A673 (cell line): ENCODE results near the gene STYXL2. TPM values are rescaled to one million over a fixed set of nuclear protein-coding genes. Genes with fewer than 3 reads are reported as not detected.

Experiments used
- BruUV-seq: library from RNA; stranded (reverse); fragments of 400-500 nt; replicated peaks from 2 replicates; lab custom pipeline; 2021; lab: Mats Ljungman, UMichigan
- CTCF ChIA-PET: fragments of 300-600 bp; sonication (Branson Sonifier 250); formaldehyde crosslinking; loops from one replicate; lab custom pipeline; 2022; ENCODE audit warnings: antibody characterized with exemption; lab: Charles Lee
- POLR2A ChIA-PET: fragments of 300-600 bp; sonication (Branson Sonifier 250); formaldehyde crosslinking; loops from one replicate; lab custom pipeline; 2022; ENCODE audit warnings: antibody characterized with exemption; ENCODE audit not compliant: low non-redundant PET; lab: Charles Lee
- DNase-seq: peaks from one replicate; pipeline ENCODE4 v3.0.0-alpha.2; 2015; ENCODE audit warnings: low spot score
- H3K27ac ChIP-seq: fragments of 200-600 bp; sonication (generic); 2 replicates; pipeline ENCODE4 v1.5.1; 2016; ENCODE audit warnings: mixed run types, low read depth, mild to moderate bottlenecking, mixed read lengths, antibody characterized with exemption, low read length; ENCODE audit not compliant: poor library complexity, severe bottlenecking
- H3K27me3 ChIP-seq: fragments of 200-600 bp; sonication (generic); replicated peaks from 2 replicates; pipeline ENCODE4 v1.6.1; 2017; ENCODE audit warnings: mixed run types, low read depth, mild to moderate bottlenecking, mixed read lengths, antibody characterized with exemption, low read length; ENCODE audit not compliant: insufficient read depth, poor library complexity
- H3K36me3 ChIP-seq: fragments of 200-600 bp; sonication (generic); 2 replicates; pipeline ENCODE4 v1.6.1; 2016; ENCODE audit warnings: mixed run types, mild to moderate bottlenecking, mixed read lengths, antibody characterized with exemption, low read length; ENCODE audit not compliant: insufficient read depth, poor library complexity, severe bottlenecking
- H3K4me1 ChIP-seq: fragments of 200-600 bp; sonication (generic); 2 replicates; pipeline ENCODE4 v1.6.1; 2017; ENCODE audit warnings: mixed run types, mild to moderate bottlenecking, mixed read lengths, antibody characterized with exemption, low read length; ENCODE audit not compliant: insufficient read depth, poor library complexity, severe bottlenecking
- H3K4me3 ChIP-seq: fragments of 200-600 bp; sonication (generic); 2 replicates; pipeline ENCODE4 v1.5.1; 2016; ENCODE audit warnings: low read depth, mixed run types, mild to moderate bottlenecking, mixed read lengths, low read length; ENCODE audit not compliant: poor library complexity, severe bottlenecking
- H3K9me3 ChIP-seq: fragments of 200-600 bp; sonication (generic); 2 replicates; pipeline ENCODE4 v1.6.1; 2016; ENCODE audit warnings: mixed run types, low read depth, mild to moderate bottlenecking, mixed read lengths, antibody characterized with exemption, low read length; ENCODE audit not compliant: poor library complexity, severe bottlenecking
- EZH2 ChIP-seq: fragments of 200-600 bp; sonication (generic); IDR thresholded peaks from 2 replicates; pipeline ENCODE4 v1.6.1; 2017; ENCODE audit warnings: borderline replicate concordance, low read depth, mild to moderate bottlenecking, mixed read lengths, antibody characterized with exemption, low read length; ENCODE audit not compliant: poor library complexity, severe bottlenecking
- intact Hi-C: fragments of 100-400 bp; cut with micrococcal nuclease; formaldehyde crosslinking; loops from one replicate; pipeline ENCODE4 v1.10.0; 2022; ENCODE audit not compliant: unreplicated experiment
- total RNA-seq: library from RNA; stranded (reverse); gene quantifications from 2 replicates; pipeline ENCODE4 v1.2.3, GENCODE V29; 2021
- TF ChIP-seq, protein P1 (sequence below): fragments of 300-800, 200-600 bp; sonication (generic); conservative IDR thresholded peaks from 2 replicates; pipeline ENCODE4 v1.5.1; 2017; ENCODE audit warnings: low read depth, mild to moderate bottlenecking, antibody characterized with exemption, low read length, moderate library complexity, mixed read lengths

STYXL2 gene
- total RNA-seq, 1 experiment from 2014 or later, result not detected

- ChIA-PET CTCF (interaction anchor here (1.0 to 1.1 kb wide), 2 partner anchors 10 to 472 kb away, joined by 3 read pairs; no protein-coding TSS in a partner anchor), POLR2A (no interaction called here)
- Histone ChIP-seq H3K4me3 (no peak overlapping the region), H3K27ac (no peak overlapping the region), H3K9me3 (no peaks in the 10 kb centered on the region), H3K4me1 (no peaks in the 10 kb centered on the region), H3K27me3 (no peaks in the 10 kb centered on the region), H3K36me3 (no peaks in the 10 kb centered on the region)
- no TSS peak for BruUV-seq
- no peak for DNase-seq
- TF ChIP-seq, protein P1, sequence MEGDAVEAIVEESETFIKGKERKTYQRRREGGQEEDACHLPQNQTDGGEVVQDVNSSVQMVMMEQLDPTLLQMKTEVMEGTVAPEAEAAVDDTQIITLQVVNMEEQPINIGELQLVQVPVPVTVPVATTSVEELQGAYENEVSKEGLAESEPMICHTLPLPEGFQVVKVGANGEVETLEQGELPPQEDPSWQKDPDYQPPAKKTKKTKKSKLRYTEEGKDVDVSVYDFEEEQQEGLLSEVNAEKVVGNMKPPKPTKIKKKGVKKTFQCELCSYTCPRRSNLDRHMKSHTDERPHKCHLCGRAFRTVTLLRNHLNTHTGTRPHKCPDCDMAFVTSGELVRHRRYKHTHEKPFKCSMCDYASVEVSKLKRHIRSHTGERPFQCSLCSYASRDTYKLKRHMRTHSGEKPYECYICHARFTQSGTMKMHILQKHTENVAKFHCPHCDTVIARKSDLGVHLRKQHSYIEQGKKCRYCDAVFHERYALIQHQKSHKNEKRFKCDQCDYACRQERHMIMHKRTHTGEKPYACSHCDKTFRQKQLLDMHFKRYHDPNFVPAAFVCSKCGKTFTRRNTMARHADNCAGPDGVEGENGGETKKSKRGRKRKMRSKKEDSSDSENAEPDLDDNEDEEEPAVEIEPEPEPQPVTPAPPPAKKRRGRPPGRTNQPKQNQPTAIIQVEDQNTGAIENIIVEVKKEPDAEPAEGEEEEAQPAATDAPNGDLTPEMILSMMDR, result no peak
- TF ChIP-seq EZH2, result no peak
- intact Hi-C loops, result loop anchor here (10.0 kb wide), 1 partner anchor 616 kb away; no protein-coding TSS in a partner anchor
These were observed 25.1 kb upstream of the STYXL2 start for GRCh38 chr1:167068761-167069160.

- CTCF ChIA-PET, result no interaction called here
- TF ChIP-seq EZH2, result no peak
- TF ChIP-seq, protein P1, result no peak
- no TSS peak for BruUV-seq
- DNase-seq, result no peak
- intact Hi-C loops, result no loop called here
- Histone ChIP-seq H3K4me3 (no peak overlapping the region), H3K9me3 (no peaks in the 10 kb centered on the region), H3K4me1 (no peaks in the 10 kb centered on the region), H3K27ac (no peak overlapping the region), H3K36me3 (no peaks in the 10 kb centered on the region), H3K27me3 (no peaks in the 10 kb centered on the region)
- POLR2A ChIA-PET, result no interaction called here
These were observed 22.6 kb upstream of the STYXL2 start for GRCh38 chr1:167071286-167071685.

DNA sequence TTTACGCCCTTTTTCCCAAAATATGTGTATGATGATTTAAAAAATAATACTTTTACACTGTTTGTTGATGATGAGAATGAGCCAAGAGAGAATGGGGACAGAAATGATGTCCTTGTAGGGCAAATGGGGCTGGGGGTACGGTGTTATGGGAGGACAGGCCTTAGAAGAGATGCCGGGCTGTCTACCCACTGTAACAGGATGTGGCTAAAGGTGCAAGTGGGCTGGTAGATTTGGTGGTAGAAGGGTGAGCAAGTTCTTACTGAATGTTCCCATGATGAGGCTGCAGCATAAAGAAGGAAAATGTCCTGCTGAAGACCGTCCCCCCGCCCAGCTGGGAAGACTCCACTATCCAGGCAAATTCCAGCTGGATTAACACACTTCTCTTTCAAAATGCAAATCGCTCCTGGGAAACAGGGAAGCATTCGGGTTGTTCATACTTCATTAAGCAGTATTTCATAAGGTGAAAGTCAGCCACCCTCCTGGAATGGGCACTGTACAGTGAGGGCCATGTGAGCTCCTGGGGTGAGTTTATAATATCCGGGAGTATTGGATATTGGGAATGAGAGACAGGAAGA is 17.7 kb upstream of the STYXL2 start:
- no TSS peak for BruUV-seq
- Histone ChIP-seq H3K4me1 (no peaks in the 10 kb centered on the region), H3K4me3 (no peak overlapping the region), H3K9me3 (no peaks in the 10 kb centered on the region), H3K27me3 (peaks cover 12% of the 10 kb centered on the region), H3K36me3 (no peaks in the 10 kb centered on the region), H3K27ac (no peak overlapping the region)
- TF ChIP-seq EZH2, result no peak
- TF ChIP-seq, protein P1, result no peak
- ChIA-PET POLR2A (interaction anchor here (0.6 kb wide), 1 partner anchor 462 kb away, joined by 3 read pairs; no protein-coding TSS in a partner anchor), CTCF (no interaction called here)
- intact Hi-C loops, result no loop called here
- DNase-seq, result no peak
